ENCODE measurements around the gene PRSS27. TPM values are rescaled to one million over a fixed set of nuclear protein-coding genes. Genes with fewer than 3 reads are reported as not detected.
A peak's percentile ranks its signal among the peaks of the same experiment; 100 is the strongest.

Gene PRSS27
- total and polyA plus RNA-seq, 2 of the 8 experiments (the other 6 are each of a cell fraction or from before 2014, with no cell fraction given) = 1.3 to 7.5 TPM

DNA sequence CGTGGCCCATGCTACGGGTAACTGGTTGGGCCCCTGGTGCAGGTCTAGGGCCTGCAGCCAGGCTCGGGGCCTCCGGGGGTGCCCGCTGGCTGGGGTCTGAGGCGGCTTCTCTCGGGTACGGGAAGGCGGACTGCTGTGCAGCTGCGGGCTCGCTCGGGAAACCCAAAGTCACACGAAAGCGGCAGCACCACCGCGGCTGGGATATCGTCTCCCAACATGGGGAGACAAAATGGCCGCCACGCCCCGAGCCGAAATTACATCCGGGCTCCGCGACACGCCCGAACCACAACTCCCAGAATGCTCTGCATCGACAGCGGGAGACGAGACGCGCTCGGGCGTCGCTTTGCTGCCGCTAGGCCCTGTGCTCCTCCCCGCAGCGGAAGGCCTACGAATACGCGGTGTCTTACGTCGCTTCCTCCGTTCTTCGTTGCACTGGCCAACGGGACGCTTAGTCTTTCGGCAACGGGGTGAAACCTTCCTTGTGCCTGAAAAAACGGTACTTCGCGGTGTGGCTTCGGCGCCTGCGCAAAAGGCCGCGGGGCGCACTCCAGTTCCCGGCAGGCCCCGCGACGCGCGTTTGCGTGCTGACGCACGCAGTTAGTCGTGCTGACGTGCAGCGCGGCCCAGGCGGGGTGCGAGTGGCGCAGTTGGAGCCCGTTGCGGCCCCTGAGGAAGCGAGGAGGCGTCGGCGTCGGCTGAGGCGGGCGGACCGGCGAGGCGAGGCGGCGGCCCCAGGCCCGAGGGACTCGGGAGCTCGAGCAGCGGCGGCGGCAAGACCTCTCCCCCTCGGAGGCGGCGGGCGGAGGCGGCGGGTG is 32.2 kb upstream of the PRSS27 start, which contains the start of gene SRRM2 (continued):
- TF ChIP-seq, protein P1, sequence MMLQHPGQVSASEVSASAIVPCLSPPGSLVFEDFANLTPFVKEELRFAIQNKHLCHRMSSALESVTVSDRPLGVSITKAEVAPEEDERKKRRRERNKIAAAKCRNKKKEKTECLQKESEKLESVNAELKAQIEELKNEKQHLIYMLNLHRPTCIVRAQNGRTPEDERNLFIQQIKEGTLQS (IDR thresholded peaks at IDR 0.05; ENCODE audit: insufficient read depth, low read depth, low read length) = no peak
- no peak for TF ChIP-seq RFX5 (IDR thresholded peaks at IDR 0.05; ENCODE audit: borderline replicate concordance, low read depth, low read length)
- peak; percentile 85 to 95 for TF ChIP-seq POLR2A (IDR thresholded peaks at IDR 0.05; ENCODE audit: control extremely low read depth in 1 of 2, low read depth in 2 of 2, low read length in 2 of 2)
- no peak for TF ChIP-seq HDAC6 (IDR thresholded peaks at IDR 0.05; ENCODE audit: low read depth, low read length)
- TF ChIP-seq, protein P2, sequence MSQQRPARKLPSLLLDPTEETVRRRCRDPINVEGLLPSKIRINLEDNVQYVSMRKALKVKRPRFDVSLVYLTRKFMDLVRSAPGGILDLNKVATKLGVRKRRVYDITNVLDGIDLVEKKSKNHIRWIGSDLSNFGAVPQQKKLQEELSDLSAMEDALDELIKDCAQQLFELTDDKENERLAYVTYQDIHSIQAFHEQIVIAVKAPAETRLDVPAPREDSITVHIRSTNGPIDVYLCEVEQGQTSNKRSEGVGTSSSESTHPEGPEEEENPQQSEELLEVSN (IDR thresholded peaks at IDR 0.05) = peak; percentile 66
- TF ChIP-seq SIX5 (IDR thresholded peaks at IDR 0.05; ENCODE audit: low read depth, low read length) = peak; percentile 69
- no peak for TF ChIP-seq CTBP2 (IDR thresholded peaks at IDR 0.05; ENCODE audit: borderline replicate concordance, insufficient read depth, insufficient read length, low read length)
- peak; percentile 21 for TF ChIP-seq JUND (IDR thresholded peaks at IDR 0.05; ENCODE audit: low read length)
- TF ChIP-seq EZH2 (IDR thresholded peaks at IDR 0.05; ENCODE audit: low read depth, low read length, severe bottlenecking) = no peak
- peak in 1 of 2 experiments; percentile 39; a peak in 1 of 4 replicates for TF ChIP-seq SIN3A (conservative IDR thresholded peaks at IDR 0.05 in 1 of 2, IDR thresholded peaks at IDR 0.05 in 1 of 2; ENCODE audit: low read depth in 1 of 2, low read length in 2 of 2)
- no peak for TF ChIP-seq EGR1 (IDR thresholded peaks at IDR 0.05; ENCODE audit: borderline replicate concordance, low read depth, low read length)
- TF ChIP-seq SAP30 (IDR thresholded peaks at IDR 0.05; ENCODE audit: insufficient read depth, insufficient replicate concordance, low read length) = no peak
- TF ChIP-seq KDM1A (IDR thresholded peaks at IDR 0.05; ENCODE audit: borderline replicate concordance, low read length) = no peak
- TF ChIP-seq EP300 (IDR thresholded peaks at IDR 0.05; ENCODE audit: borderline replicate concordance in 1 of 2, low read depth in 2 of 2, low read length in 2 of 2) = no peak
- TF ChIP-seq MAX (IDR thresholded peaks at IDR 0.05) = peak; percentile 46
- no peak for TF ChIP-seq FOSL1 (IDR thresholded peaks at IDR 0.05; ENCODE audit: insufficient read depth, low read depth, low read length)
- TF ChIP-seq BACH1 (IDR thresholded peaks at IDR 0.05; ENCODE audit: low read length) = no peak
- TF ChIP-seq TAF1 (IDR thresholded peaks at IDR 0.05; ENCODE audit: low read depth, low read length) = peak; percentile 86
- peak; percentile 96 for TF ChIP-seq PHF8 (conservative IDR thresholded peaks at IDR 0.05; ENCODE audit: low read depth, low read length)
